Measurements from ENCODE around the gene KLHL15.
"Not testable (repeated sequence)": the region's sequence is repeated elsewhere in the genome, so short reads cannot be mapped to it uniquely, and the experiment has no call there.

The KLHL15 gene

DNA sequence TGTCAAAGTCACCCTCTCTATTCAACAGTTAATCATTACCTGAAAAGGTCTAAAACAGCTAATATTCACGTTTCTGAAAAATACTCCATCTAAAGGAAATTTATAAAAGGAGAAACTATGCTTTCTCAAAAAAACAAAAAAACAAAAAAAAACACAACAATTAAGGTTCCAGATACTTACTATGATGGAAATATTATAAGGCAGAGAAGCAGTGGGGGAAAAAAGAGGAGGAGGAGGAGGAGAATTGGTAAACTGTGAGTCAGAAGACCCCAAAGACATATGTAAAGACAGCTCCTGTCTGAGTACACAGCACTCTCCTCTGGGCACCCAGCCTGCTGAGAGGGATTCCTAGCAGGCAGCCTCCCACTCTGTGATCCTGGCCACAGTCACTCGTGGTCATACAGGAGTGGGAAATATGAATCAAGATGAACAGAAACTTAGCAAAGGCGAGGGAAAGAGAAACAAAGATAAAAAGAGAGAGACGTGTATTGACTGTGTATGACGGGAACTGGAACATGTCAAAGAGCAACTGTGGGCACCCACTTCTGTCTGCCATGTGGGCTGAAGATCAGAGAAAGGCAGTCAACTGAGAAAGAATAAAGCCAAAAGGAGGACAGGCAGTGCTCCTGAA, 12.5 kb downstream of the KLHL15 start:
- no peak for DNase-seq

DNA sequence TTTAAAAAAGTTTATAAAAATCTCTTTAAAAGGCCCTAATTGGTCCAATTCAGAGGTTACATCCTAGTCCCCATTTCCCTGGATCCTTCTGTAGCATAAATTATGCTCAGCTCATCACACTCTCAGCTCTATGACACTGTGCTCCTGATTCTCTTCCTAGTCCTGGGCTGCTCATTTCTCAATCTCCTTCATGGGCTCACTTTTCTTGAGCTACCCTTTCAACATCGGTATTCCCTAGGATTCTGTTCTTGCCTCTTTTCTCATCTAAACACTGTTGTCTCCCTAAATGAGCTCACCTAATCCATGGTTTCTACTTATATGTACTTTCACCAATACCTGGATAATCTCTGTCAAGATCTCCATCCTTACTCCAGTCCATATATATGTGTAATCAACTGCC, 14.7 kb downstream of the KLHL15 start:
- DNase-seq, result no peak

DNA sequence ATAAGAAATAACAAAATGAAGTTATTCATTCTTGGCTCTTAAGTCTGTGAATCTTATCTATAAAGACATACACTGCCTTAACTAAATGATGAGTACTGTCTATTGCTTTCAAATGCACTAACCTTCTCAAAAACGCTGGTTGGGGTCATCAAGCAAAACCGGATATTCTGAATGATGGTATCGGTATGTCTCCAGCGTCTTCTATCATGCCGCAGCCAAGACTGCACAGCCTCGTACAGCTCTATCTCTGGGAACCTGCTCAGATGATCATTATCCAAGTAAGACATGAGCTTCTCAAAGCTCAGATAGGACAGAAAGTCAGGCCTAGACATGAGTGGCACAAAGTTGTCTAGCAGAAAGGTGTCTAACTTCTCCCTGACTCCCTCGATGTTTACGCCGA, 21.1 kb downstream of the KLHL15 start:
- DNase-seq, result no peak

DNA sequence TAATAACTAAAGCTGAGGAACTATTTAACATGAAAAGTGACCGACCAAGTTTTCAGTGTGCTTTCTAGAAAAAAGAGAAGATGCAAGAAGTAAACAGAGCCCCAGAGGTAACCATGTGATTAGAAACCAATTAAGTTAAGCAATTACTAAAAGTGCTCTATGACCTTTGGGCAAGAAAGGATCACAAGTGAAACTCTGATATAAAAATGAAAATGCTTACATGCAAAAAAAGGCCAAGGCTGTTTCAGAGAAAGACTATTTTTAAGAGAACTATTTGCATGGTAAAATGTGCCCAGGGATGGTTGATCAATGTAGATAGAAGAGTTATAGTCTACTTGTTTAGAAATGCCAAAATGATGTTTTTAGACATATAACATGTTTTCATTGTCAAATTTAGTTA, 22.0 kb downstream of the KLHL15 start:
- no peak for DNase-seq

DNA sequence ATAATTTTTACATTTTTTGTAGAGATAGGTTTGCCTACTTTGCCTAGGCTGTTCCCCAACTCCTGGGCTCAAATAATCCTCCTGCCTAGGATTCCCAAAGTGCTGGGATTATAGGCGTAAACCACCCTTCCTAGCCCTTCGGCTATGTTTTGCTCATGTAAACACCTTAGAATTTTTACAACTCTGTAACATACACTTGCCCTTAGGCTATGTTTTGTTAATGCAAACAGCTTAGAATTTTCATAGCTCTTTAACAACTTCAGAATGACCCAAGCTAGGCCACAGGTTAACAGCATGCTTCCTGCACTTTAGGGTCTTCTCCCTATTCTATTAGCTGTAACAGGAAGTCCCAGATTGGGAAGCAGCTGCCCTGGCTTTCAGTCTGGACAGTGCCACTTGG, 24.2 kb downstream of the KLHL15 start:
- DNase-seq, result no peak

DNA sequence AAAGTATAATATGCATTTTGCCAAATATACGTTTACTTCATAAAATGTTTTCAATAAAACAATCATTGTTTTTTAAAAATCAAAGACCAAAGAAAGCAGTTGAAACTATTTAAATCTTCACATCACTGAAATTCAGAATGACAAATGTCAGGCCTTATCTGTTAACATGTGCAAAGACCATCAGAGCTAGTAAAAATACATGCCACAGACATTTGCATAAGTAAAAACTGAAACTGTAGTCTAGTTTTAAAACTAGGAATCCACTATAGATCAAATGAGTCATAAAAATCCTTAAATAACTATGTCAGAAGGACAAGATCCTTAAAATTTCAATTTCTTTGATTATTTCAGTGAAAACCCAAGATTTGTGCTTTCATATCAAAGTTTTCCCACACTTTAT, 24.8 kb downstream of the KLHL15 start:
- no peak for DNase-seq

DNA sequence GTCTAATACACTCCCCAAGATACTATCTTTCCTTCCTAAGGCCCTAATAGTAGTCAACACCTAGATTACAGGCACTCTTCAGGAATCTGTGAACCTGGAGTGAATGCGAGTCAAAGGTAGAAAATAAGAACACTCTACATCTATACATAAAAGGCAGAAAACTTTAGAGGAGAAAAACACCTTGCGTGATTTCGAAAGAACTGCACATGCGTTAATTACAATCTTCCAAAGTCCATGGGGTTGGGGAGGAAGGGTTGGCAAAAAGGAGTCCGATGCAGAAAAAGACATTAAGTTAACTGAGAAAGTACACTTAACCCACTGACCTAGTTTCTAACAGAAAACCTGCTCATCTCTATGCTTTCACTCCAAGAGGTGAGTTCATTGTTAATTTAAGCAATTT, 27.3 kb downstream of the KLHL15 start:
- no peak for DNase-seq

DNA sequence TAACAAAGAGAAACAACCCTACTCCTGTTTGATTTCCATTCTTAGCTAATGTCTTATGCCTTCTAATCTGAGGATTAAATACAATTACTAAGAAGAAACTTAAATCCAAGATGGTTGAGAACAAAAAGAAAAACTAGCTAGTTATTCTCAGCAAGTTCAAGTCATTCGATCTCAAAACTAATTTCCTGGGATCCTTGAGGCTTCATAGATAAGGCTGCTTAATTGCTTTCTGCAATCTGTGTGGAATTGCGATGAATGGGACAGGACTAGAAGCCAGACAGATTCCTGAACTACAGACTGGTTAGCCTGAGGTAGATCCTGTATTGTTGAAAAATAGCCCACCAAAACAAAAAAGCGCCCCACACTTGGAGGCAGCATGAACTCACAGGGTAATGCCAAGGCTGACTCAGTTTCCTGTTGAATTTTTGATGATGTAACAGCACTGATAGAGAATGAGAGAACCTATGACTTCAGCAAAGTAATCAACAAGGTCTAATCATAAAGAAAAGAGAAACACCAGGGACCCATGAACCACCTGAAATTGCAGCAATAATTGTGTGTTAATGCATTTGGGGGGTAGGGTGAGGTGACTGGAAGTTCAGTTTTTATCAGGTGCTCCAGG, 33.9 kb downstream of the KLHL15 start:
- no peak for DNase-seq

DNA sequence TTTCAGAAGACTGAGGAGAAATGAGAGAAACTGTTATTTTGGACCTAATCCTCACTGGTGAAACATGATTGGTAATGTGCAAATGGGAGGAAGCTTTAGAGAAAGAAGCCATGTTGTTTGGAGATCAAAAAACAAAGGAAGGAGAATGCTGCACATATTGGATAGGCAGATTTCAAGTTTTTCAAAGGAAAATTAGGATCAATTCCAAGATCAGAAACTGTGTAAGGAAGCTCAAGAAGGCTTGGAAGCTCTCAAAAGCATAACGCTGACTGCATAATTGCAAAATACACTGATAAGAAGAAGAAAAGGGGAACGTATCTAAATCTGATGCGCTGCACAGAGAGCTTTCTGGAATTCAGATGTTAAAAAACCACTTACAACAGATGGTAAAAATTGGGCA, 34.6 kb downstream of the KLHL15 start:
- DNase-seq, result no peak

DNA sequence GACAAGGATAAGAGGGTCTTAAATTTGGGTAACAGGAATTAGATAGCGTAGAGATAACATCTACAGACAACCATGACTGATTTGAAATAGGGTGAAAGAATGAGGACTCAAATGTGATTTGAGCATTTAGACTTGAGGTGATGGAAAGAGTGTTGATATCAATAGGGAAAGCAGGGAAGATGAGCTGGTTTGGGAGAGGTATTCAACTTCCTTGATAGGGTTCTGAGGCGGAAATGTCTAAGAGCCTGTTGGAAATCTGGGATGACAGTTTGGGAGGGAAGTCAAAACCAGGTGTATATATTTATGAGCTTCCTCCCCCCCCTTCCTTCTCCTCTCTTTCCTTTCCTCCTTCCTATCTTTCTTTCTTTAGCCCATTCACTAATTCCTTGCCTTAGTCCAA, 36.5 kb downstream of the KLHL15 start:
- DNase-seq, result no peak

DNA sequence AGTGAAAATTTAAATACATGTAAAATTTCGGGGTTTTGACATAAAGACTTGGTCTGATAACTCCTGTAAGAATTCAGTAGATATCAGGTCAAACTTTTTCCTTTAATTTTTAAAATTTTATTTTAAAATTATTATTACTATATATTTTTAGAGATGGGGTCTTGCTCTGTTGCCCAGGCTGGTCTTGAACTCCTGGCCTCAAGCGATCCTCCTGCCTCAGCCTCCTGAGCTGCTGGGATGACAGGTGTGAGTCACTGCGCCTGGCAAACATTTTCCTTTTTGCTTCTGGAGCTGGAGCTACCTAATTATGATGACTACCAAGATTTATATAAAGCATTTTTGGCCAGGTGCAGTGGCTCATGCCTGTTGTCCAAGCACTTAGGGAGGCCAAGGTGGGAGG, 37.3 kb downstream of the KLHL15 start:
- DNase-seq, result no peak

DNA sequence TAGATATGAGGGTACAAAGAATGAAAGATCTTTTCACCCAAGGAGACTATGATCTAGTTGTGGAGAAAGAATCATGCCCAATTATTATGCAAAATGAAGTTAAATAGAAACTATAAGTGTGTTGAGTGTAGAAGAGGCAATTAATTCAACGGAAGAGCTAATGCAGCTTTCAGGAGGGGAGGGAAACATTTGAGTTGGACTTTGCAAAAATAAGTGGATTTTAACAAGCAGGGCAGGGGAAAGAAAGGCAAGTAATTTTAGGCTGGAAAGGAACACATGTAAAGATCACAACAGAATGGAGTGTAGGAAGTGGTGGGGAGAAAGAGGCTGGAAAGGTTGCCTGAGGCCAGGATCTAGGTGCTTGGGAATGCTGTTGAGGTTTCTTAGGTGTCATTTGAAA, 44.1 kb downstream of the KLHL15 start:
- DNase-seq, result no peak

DNA sequence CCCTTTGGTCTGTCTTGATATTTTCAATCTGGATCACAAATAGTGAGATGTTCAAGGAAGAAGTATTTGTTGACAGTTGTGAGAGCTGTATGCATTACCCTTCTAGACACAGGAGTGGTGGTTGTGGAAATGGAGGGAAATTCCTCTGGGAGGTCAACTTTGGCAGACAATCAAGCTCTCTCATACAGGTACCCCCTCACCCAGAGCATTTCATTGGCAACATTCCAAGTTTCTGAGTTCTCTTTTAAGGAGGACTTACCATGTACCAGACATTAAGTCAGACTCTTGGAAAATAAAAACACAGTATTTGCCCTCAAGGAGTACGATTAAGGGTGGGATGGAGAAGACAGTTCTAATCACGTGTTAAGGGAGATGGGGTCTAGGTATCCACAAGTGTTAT, 45.3 kb downstream of the KLHL15 start:
- no peak for DNase-seq

DNA sequence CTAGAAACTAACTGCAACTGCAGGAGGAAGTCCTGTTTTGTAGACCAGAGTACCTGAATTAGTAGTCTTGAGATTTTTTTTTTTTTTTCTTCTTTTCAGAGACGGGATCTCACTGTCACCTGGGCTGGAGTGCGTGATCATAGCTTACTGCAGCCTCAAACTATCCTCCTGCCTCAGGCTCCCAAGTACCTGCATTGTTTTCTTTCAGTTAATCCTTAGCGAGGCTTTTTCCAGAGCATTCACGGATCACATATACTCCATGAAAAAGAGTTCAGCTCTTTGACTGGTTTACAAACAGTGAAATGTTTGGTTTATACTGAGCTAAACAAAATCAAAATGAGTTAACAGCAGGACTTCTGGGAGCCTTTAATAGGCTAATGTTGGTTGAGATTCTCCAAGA, 45.8 kb downstream of the KLHL15 start:
- DNase-seq, result no peak

DNA sequence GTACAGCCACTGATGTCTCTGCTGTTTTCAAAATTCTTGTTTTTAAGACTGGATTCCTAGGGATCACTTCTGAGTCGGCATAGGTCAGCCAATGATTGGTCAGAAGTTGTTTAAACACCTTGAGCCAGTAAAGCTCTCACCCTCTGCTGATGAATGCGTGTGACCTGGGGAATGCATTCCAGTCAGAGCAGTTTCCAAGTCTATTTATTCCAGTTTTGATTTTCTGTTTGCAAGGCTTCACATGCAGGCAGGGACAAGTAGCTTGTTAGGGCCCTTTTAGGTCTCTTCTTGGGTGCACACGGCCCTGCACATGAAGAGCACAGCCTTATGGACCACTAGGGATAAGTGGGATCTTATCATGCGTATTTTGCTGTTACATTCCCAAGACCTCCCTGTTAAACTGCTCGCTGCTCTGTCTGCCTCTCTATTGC, 47.0 kb downstream of the KLHL15 start:
- no peak for DNase-seq

DNA sequence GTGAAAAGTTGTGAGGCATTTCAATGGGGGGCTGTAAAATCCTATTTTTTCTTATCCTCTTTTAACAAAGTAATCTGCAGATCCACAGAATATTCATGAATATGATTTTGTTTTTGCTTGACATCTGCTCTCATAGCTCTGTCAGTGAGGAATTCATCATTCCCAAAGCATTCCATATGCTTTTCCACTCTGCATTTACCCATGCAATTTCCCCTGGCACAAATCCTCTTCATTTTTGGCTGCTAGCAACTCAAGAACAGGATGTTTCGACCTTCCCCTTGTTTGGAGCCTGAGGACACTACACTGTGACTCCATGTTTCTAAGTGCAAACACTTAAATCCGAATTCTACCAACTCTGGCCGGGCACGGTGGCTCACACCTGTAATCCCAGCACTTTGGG, 48.5 kb downstream of the KLHL15 start:
- no peak for DNase-seq

DNA sequence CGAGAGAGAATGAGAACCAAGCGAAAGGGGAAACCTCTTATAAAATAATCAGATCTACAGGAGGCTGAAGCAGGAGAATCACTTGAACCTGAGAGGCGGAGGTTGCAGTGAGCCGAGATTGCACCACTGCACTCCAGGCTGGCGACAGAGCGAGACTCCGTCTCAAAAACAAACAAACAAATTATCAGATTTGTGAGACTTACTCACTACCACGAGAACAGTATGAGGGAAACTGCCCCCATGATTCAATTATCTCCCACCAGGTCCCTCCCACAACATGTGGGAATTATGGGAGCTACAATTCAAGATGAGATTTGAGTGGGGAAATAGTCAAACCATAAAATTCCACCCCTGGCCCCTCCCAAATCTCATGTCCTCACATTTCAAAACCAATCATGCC, 61.4 kb downstream of the KLHL15 start:
- not testable (repeated sequence) for DNase-seq

DNA sequence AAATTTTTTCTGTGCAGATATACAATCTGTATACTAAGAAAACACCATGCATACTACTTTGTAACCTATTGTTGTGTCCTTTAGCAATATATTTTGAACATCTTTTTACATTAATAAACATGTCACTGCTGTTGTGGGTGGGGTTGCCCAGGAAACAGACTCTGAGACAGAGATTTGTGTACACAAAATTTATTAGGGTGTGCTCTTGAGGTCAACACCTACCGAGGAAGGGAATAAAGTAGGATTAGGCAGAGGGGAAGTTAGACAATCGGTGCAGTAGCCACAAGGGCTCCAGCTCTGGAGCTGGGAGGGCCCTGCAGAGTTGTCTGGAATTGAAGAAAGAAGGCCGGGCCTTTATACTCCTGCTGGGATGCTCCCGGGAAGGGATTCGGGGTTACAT, 62.8 kb downstream of the KLHL15 start:
- no peak for DNase-seq

DNA sequence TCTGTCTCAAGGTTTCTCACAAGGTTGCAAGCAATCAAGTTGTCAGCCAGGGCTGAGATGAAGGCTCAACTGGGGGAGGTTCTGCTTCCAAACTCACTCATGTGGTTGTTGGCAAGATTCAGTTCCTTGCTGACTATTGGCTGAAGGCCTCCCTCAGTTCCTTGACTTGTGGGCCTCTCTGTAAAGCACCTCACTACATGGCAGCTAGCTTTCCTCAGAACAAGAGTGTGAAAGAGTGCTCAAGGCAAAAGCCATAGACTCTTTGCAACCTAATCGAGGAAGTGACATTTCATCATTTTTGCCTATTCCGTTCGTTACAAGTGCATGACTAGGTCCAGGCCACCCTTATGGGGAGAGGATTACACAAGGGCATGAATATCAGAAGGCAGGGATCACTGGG, 67.2 kb downstream of the KLHL15 start:
- DNase-seq, result no peak

DNA sequence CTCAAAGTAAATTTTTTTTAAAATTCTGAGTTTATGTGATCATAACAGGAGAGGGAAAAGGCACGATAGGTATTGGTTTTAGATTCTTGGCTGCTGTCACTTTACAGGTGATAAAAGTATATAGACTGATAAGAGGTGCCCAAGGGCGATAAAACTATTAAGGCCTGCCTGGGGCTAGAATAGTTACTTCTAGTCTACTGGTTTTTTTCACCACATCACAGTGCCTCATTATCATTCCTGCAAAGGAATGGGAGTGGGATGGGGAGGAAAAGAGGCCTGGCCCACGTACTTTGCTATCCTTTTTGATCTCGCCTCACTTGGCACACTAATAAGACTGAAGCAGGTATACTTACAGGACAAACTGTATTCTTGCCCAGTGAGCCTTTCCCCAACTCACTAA, 72.6 kb downstream of the KLHL15 start:
- DNase-seq, result no peak

DNA sequence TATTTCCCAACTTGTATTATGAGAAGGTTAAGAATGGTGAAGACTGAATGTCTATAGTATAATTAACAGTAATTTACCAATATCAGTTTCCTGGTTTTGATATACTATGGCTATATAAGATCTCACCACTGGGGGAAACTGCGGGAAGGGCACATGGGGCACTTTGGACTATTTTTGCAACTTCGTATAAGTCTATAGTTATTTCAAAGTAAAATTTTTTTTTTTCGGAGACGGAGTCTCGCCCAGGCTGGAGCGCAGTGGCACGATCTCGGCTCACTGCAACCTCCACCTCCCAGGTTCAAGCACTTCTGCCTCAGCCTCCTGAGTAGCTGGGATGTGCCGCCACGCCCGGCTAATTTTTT, 73.1 kb downstream of the KLHL15 start:
- DNase-seq, result no peak

DNA sequence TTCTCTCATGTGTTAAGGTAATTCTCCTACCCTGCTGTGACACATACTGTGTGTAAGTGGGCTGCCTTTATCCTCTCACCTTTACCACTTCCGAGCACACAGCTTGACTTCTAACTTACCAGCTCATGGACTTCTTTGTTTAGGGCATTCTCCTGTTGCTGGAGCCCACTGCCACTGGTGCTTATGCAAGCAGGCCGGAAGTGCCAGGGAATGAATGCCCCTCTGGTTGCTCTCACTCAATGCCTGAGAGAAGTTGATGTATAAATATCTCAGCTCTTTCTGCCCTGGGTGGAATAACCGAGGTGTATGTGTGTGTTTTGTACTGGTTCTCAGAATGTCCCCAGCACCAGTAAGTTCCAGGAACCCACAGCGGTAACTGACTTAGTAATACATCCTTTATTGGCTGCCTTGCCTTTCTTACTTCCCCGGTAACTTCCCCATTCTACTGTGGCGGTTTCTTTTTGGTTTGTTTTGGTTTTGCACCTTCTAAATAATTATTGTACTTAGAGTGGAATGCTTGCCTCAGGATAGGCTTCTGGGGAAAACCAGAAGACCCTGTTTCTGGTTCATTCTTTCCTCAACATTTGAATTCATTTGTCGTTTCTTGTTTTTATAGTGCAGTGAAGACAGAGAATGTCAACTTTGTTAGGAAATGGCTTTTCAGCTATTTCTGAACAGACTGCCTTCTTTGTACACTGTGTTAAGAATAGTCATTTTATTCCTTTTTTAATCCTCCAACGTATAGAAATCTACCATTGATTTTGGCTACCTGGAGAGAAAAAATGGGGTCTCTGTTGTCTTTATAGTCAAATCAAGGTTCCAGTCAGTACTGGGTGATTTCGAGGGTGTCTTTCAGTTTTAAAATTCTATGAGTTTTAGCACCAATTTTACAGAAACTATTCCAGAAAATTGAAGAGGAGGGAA, 73.7 kb downstream of the KLHL15 start:
- DNase-seq, result no peak

DNA sequence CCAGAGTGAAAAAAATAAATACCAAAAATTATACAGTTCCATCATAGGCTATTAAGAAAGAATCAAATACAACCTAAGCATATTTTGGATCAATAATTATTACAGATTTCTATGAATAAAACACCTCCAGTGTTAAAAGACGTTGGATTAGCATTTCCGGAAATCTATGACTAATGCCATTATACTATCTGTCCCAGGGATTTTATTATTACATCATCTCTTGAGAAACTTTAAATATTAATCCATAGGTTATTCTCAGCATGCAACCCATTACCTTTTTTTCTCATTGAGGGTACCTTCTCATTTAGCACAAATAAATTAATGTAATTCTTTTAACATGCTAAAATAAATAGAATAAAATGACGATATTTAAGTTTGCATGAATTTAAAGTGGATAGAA, 74.6 kb downstream of the KLHL15 start:
- no peak for DNase-seq

DNA sequence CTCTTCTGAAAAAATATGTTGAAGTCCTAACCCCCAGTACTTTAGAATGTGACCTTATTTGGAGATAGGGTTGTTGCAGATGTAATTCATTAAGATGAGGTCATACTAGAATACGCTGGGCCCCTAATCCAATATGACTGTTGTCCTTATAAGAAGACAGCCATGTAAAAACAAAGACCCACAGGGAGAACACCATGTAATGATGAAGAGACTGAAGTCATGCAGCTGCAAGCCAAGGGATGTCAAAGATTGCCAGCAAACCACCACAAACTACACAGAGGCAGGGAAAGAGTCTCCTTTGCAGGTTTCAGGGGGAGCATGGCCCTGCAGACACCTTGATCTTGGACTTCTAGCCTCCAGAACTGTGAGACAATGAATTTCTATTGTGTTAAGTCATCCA, 81.8 kb downstream of the KLHL15 start:
- DNase-seq, result no peak

Data from T1000 (cell line).